NCI-H128 (cell line): Measurements from ENCODE around the gene FAM90A26.
"Not testable (repeated sequence)": the region's sequence is repeated elsewhere in the genome, so short reads cannot be mapped to it uniquely, and the experiment has no call there.

Experiments
- DNase-seq: peaks from one replicate; lab custom pipeline; 2025; ENCODE audit not compliant: unreplicated experiment; lab: John Stamatoyannopoulos, UW

The FAM90A26 gene

GRCh38 chr4:9169791-9170459 lies at the start of gene FAM90A26:
Gene FAM90A26 (plus strand): TSS chr4:9170409. CDS start chr4:9173173, 2,764 bp downstream.
- DNase-seq, result not testable (repeated sequence)

- not testable (repeated sequence) for DNase-seq
Observed at GRCh38 chr4:9122711-9123110, 47.5 kb upstream of the FAM90A26 start.

- not testable (repeated sequence) for DNase-seq
Observed at GRCh38 chr4:9123572-9124007, 46.6 kb upstream of the FAM90A26 start.

GRCh38 chr4:9125601-9126161 lies 44.5 kb upstream of the FAM90A26 start:
- not testable (repeated sequence) for DNase-seq

GRCh38 chr4:9131420-9131819 lies 38.8 kb upstream of the FAM90A26 start:
- not testable (repeated sequence) for DNase-seq

- DNase-seq, result not testable (repeated sequence)
Observed at GRCh38 chr4:9132849-9133248, 37.4 kb upstream of the FAM90A26 start.

GRCh38 chr4:9134011-9134410 lies 36.2 kb upstream of the FAM90A26 start:
- not testable (repeated sequence) for DNase-seq

- peak; percentile 27 for DNase-seq
Observed at GRCh38 chr4:9134556-9134955, 35.7 kb upstream of the FAM90A26 start.

GRCh38 chr4:9141050-9141449 lies 29.2 kb upstream of the FAM90A26 start:
- not testable (repeated sequence) for DNase-seq

GRCh38 chr4:9142786-9143185 lies 27.4 kb upstream of the FAM90A26 start:
- not testable (repeated sequence) for DNase-seq

GRCh38 chr4:9143421-9144080 lies 26.7 kb upstream of the FAM90A26 start:
- DNase-seq, result no peak

- no peak for DNase-seq
Observed at GRCh38 chr4:9146967-9147366, 23.2 kb upstream of the FAM90A26 start.

- DNase-seq, result not testable (repeated sequence)
Observed at GRCh38 chr4:9147368-9147767, 22.8 kb upstream of the FAM90A26 start.

GRCh38 chr4:9148611-9149409 lies 21.4 kb upstream of the FAM90A26 start:
- not testable (repeated sequence) for DNase-seq

- DNase-seq, result not testable (repeated sequence)
Observed at GRCh38 chr4:9151809-9152179, 18.4 kb upstream of the FAM90A26 start.

GRCh38 chr4:9152180-9153007 lies 17.8 kb upstream of the FAM90A26 start:
- DNase-seq, result peak; percentile 46

GRCh38 chr4:9153008-9153570 lies 17.1 kb upstream of the FAM90A26 start:
- peak; percentile 89 for DNase-seq

- not testable (repeated sequence) for DNase-seq
Observed at GRCh38 chr4:9153571-9154157, 16.5 kb upstream of the FAM90A26 start.

GRCh38 chr4:9155101-9155886 lies 14.9 kb upstream of the FAM90A26 start:
- DNase-seq, result not testable (repeated sequence)
